ENCODE data around the gene SPATA17. TPM values are rescaled to one million over a fixed set of nuclear protein-coding genes. Genes with fewer than 3 reads are reported as not detected.

Gene SPATA17
- total RNA-seq, 1 experiment from 2014 or later = 0.91 TPM

- DNase-seq (ENCODE audit: low spot score) = no peak
Observed at GRCh38 chr1:217911908-217912307, 280.8 kb downstream of the SPATA17 start.

DNA sequence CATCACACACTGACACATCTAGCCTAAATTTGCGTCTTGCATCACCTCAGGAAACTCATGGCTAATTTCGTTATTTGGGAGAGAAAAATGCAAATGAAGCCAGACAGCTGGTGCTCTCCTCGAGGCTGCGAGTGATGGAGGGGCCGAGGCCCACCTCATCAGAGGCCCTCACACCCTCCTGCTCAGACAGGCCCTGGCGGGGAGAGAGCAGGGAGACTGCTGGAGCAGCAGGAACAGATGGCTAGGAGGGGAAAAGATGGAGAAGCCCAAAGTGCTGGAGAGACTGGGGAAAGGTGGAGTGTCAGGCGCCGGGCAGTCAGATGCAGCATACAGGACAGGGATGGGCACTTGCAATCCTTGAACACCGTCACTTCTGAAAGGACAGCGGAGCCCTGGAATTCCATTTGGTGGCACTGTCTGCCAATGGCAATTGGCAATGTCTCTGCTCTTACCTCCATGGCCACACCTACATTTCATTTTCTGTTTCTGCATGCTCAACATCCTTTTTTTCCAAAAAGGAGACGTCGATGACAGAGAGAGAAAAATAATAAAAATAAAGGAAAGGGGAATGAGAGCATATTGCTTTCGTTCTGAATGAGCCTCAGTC lies 286.2 kb downstream of the SPATA17 start:
- DNase-seq (ENCODE audit: low spot score) = no peak

- DNase-seq (ENCODE audit: low spot score) = no peak
Observed at GRCh38 chr1:217919683-217920388, 288.7 kb downstream of the SPATA17 start.

Other genes starting within 250 kb of the SPATA17 start
- 31.5 and 32.7 TPM in 2 replicates for gene GPATCH2, start 254 bp upstream of the SPATA17 start, total RNA-seq (2014; rRNA removed; shearing (Covaris generic))